Tibial nerve (tissue), 4 donors: ENCODE data around the gene PARD3B. TPM values are rescaled to one million over a fixed set of nuclear protein-coding genes. Genes with fewer than 3 reads are reported as not detected.

Source experiments
- DNase-seq, 2 donors: peaks; one replicate each; pipeline ENCODE4 v3.0.0-alpha.2; 2019; ENCODE audit warnings: low spot score in 2 of 2
- H3K27ac ChIP-seq, 4 donors: fragments of 200-600 bp; sonication (generic) in 3 of 4; one replicate each; pipeline ENCODE4 v1.5.1; 2017 to 2019; ENCODE audit warnings: mild to moderate bottlenecking in 1 of 4
- H3K27me3 ChIP-seq, 2 donors: fragments of 200-600 bp; sonication (generic) in 1 of 2; one replicate each; pipeline versions ENCODE4 v1.5.1 to v1.6.0; 2017 to 2019
- H3K36me3 ChIP-seq, 3 donors: fragments of 200-600 bp; sonication (generic); one replicate each; pipeline ENCODE4 v1.5.1; 2018 to 2019
- H3K4me1 ChIP-seq, 4 donors: fragments of 200-600 bp; sonication (generic) in 3 of 4; one replicate each; pipeline ENCODE4 v1.5.1; 2017 to 2019
- H3K4me3 ChIP-seq, 4 donors: fragments of 200-600 bp; sonication (generic) in 3 of 4; one replicate each; pipeline ENCODE4 v1.5.1; 2017 to 2019; ENCODE audit warnings: mild to moderate bottlenecking in 1 of 4, moderate library complexity in 1 of 4
- H3K9me3 ChIP-seq, 4 donors: fragments of 200-600 bp; sonication (generic) in 3 of 4; one replicate each; pipeline ENCODE4 v1.5.1; 2017 to 2019
- EP300 ChIP-seq, 2 donors: sonication (generic); formaldehyde crosslinking; IDR thresholded peaks; one replicate each; pipeline ENCODE4 v1.6.1; 2017; ENCODE audit warnings: antibody characterized with exemption in 2 of 2, mild to moderate bottlenecking in 1 of 2
- POLR2A ChIP-seq, 2 donors: fragments of 450-650 bp; IDR thresholded peaks; one replicate each; pipeline ENCODE4 v1.6.1; 2017; ENCODE audit warnings: antibody characterized with exemption in 2 of 2, mild to moderate bottlenecking in 2 of 2, moderate library complexity in 2 of 2
- WGBS, 2 donors: methylation state at CpG; one replicate each; pipeline ENCODE4 v1.1.5; 2018; 5-methylcytosine and 5-hydroxymethylcytosine counted together
- total RNA-seq, 4 donors: library from RNA; depleted of rRNA; stranded (reverse); fragments of >200 nt; gene quantifications; one replicate each; pipeline ENCODE4 v1.1.0, GENCODE V29; 2016
- TF ChIP-seq, protein P1 (sequence below), 5 experiments: fragments of 200-600 bp in 3 of 5; fragments of 450-650 bp in 2 of 5; sonication (generic) in 3 of 5; IDR thresholded peaks; one replicate each; pipeline ENCODE4 v1.5.1; 2016 to 2019; ENCODE audit warnings: antibody characterized with exemption in 5 of 5, mild to moderate bottlenecking in 3 of 5, moderate library complexity in 2 of 5

Gene PARD3B
- total RNA-seq, 4 donors from 2014 or later, result 47.4 to 101 (median 64.8) TPM

DNA sequence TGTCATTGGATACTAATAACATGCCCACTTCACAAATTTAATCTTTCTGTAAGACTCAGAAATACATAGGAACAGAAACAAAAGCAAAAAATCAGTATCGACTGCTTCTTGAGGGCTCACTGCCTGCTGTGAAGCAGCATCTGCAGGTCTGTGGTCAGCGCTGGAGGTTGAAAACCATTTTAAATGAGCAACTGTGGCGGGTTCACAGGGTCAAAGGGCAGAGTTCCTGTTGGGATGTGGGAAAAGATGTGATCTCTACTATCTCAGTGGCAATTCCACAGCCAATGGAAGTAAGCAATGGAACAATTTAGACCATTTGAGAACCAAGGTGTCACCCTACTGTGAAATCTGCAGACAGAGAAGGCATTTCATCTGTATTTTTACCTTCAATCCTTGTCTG lies 468.3 kb downstream of the PARD3B start:
- Histone ChIP-seq H3K9me3 (no peaks in the 10 kb centered on the region), H3K27ac (no peak overlapping the region), H3K4me3 (no peak overlapping the region), H3K36me3 (no peaks in the 10 kb centered on the region), H3K4me1 (peaks cover 0 to 5% (median 0%) of the 10 kb centered on the region in 4 donors), H3K27me3 (no peaks in the 10 kb centered on the region)
- DNase-seq, result no peak
- whole genome bisulfite sequencing, 2 donors, result 97 to 98% methylated on average over 3 of the region's 3 CpGs
- TF ChIP-seq EP300 (IDR thresholded peaks at IDR 0.05) (no peak), POLR2A (IDR thresholded peaks at IDR 0.05) (no peak)
- TF ChIP-seq, protein P1, sequence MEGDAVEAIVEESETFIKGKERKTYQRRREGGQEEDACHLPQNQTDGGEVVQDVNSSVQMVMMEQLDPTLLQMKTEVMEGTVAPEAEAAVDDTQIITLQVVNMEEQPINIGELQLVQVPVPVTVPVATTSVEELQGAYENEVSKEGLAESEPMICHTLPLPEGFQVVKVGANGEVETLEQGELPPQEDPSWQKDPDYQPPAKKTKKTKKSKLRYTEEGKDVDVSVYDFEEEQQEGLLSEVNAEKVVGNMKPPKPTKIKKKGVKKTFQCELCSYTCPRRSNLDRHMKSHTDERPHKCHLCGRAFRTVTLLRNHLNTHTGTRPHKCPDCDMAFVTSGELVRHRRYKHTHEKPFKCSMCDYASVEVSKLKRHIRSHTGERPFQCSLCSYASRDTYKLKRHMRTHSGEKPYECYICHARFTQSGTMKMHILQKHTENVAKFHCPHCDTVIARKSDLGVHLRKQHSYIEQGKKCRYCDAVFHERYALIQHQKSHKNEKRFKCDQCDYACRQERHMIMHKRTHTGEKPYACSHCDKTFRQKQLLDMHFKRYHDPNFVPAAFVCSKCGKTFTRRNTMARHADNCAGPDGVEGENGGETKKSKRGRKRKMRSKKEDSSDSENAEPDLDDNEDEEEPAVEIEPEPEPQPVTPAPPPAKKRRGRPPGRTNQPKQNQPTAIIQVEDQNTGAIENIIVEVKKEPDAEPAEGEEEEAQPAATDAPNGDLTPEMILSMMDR (IDR thresholded peaks at IDR 0.05), result no peak

DNA sequence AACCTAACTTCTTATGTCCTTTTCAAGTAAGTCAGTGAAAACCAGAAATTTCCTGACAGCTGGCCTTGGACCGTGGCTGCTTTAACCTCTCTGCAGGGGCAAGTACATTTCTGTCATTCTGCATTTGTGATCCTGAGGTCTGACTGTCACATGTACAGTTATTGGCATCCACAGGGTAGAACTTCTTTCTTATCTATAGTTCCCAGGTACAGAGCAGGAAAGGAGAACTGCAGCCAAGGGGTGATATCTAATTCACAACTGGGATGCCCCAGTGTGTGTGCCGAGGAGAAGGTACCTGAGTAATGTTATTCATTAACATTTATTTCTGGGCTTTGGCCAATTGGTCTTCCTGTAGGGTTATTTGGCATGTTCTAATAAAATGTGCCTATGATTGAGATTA lies 468.9 kb downstream of the PARD3B start:
- no peak for TF ChIP-seq EP300 (IDR thresholded peaks at IDR 0.05)
- TF ChIP-seq, protein P1 (IDR thresholded peaks at IDR 0.05), result no peak
- no peak for TF ChIP-seq POLR2A (IDR thresholded peaks at IDR 0.05)
- WGBS, 2 donors, result 80 to 88% methylated on average over 2 of the region's 2 CpGs
- H3K4me3 ChIP-seq, result no peak overlapping the region

GRCh38 chr2:205017381-205017780 lies 472.1 kb downstream of the PARD3B start:
- H3K27me3 ChIP-seq, result no peaks in the 10 kb centered on the region
- H3K27ac ChIP-seq, result no peak overlapping the region
- peaks cover 0 to 5% (median 0%) of the 10 kb centered on the region in 4 donors for H3K4me1 ChIP-seq
- H3K9me3 ChIP-seq, result no peaks in the 10 kb centered on the region
- TF ChIP-seq POLR2A (IDR thresholded peaks at IDR 0.05), result no peak
- TF ChIP-seq EP300 (IDR thresholded peaks at IDR 0.05), result no peak
- TF ChIP-seq, protein P1 (IDR thresholded peaks at IDR 0.05), result no peak
- H3K4me3 ChIP-seq, result no peak overlapping the region
- DNase-seq, result no peak
- 64 to 66% methylated on average over 2 of the region's 2 CpGs for WGBS, 2 donors
- no peaks in the 10 kb centered on the region for H3K36me3 ChIP-seq

More for the DNA sequence above, 468.9 kb downstream of the PARD3B start:
- H3K27me3 ChIP-seq, result no peaks in the 10 kb centered on the region
- H3K36me3 ChIP-seq, result no peaks in the 10 kb centered on the region
- no peak overlapping the region for H3K27ac ChIP-seq
- peaks cover 0 to 5% (median 0%) of the 10 kb centered on the region in 4 donors for H3K4me1 ChIP-seq
- no peaks in the 10 kb centered on the region for H3K9me3 ChIP-seq
- no peak for DNase-seq

GRCh38 chr2:205017912-205018311 lies 472.6 kb downstream of the PARD3B start:
- Histone ChIP-seq H3K4me1 (peaks cover 0 to 2% (median 0%) of the 10 kb centered on the region in 4 donors), H3K9me3 (no peaks in the 10 kb centered on the region), H3K4me3 (no peak overlapping the region), H3K36me3 (no peaks in the 10 kb centered on the region), H3K27ac (no peak overlapping the region), H3K27me3 (no peaks in the 10 kb centered on the region)
- TF ChIP-seq POLR2A (IDR thresholded peaks at IDR 0.05) (no peak), EP300 (IDR thresholded peaks at IDR 0.05) (no peak)
- TF ChIP-seq, protein P1 (IDR thresholded peaks at IDR 0.05), result no peak
- no peak for DNase-seq
- 96 to 100% methylated on average over 1 of the region's 1 CpG for WGBS, 2 donors

DNA sequence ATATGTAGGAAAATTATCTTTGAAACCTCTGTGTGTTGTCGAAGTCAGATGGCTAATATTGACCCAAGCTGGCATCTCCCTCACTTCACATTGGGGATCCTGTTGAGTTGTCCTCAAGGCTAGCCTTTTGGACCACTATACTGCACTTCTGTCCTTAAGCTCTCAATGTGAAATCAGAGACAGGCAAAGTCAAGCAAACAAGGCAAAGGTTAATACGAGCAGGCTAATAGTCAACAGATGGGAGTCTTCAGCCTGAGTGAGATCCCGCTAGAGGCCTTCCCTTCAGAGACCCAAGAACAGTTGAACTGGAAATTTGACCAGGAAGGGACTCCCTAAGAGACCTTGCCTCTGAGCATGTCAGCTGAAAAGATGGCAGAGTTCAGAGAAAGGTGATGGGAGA lies 475.4 kb downstream of the PARD3B start:
- Histone ChIP-seq H3K4me1 (peaks cover 0 to 19% (median 0%) of the 10 kb centered on the region in 4 donors), H3K27me3 (no peaks in the 10 kb centered on the region), H3K4me3 (no peak overlapping the region), H3K36me3 (no peaks in the 10 kb centered on the region), H3K27ac (no peak overlapping the region), H3K9me3 (no peaks in the 10 kb centered on the region)
- TF ChIP-seq POLR2A (IDR thresholded peaks at IDR 0.05) (no peak), EP300 (IDR thresholded peaks at IDR 0.05) (no peak)
- TF ChIP-seq, protein P1 (IDR thresholded peaks at IDR 0.05), result no peak
- no peak for DNase-seq
- WGBS, 2 donors, result 69 to 83% methylated on average over 3 of the region's 3 CpGs
